Epidermal melanocyte (primary cell): ENCODE data around the gene SUGP2.
A peak's percentile ranks its signal among the peaks of the same experiment; 100 is the strongest.

Experiments used
- DNase-seq: peaks from one replicate; pipeline ENCODE4 v3.0.0; 2011; ENCODE audit warnings: low spot score; ENCODE audit not compliant: insufficient read length

The SUGP2 gene

DNA sequence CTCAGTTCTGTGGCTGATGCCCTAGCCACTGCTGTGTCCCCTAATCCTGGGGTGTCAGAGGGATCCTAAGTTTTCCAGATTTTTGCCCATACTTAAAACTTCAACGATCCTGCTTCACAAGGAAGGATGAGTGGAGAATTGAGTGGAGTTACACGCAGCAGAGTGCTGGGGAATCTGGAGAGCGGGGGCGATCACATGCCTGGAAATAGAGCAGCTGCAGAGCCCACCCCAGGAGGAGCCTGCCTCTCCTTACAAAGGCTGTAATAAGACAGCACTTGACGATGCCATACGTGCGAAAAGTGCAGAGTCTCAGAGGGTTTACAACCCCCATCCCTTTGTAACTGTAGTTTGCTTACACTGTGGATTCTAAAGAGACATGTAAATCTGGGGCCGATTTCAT lies 40.6 kb downstream of the SUGP2 start:
- no peak for DNase-seq

DNA sequence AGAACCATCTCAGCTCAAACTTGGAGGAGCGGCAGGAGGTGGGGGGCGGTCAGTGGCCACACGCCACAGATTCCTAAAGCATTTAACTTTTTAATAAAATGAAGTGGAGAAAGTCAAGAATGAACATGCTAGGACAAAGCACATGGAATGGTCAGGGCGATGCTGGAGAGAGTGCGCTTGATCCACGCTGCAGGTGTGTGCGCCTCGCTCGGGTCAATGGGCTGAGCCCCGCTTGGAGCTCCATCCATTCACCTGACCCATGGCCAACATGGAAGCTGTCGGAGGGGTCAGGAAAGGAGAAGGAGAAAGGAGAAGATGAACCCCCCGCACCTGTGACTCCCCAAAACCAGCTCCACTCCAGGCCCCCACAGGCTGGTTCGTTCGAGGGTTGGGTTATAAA lies 41.8 kb downstream of the SUGP2 start:
- no peak for DNase-seq

DNA sequence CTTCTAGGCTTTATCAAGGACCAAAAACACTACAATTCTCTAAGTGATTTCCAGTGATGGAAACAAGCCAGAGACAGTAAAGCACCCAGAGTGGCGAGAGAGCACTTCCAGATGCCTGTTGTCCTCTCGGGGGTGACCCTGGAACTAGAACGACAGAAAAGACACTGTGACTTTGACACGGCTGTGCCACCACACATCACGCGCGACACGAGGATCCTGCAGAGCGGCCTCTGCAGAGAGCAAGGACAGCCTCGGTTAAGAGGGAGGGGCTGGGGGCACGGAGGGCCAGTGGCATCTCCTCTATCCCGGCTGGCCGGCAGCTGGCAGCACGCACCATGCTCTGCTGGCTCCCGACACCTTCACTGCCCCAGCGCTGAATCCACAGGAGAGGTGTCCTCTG lies 42.3 kb downstream of the SUGP2 start:
- DNase-seq, result no peak

DNA sequence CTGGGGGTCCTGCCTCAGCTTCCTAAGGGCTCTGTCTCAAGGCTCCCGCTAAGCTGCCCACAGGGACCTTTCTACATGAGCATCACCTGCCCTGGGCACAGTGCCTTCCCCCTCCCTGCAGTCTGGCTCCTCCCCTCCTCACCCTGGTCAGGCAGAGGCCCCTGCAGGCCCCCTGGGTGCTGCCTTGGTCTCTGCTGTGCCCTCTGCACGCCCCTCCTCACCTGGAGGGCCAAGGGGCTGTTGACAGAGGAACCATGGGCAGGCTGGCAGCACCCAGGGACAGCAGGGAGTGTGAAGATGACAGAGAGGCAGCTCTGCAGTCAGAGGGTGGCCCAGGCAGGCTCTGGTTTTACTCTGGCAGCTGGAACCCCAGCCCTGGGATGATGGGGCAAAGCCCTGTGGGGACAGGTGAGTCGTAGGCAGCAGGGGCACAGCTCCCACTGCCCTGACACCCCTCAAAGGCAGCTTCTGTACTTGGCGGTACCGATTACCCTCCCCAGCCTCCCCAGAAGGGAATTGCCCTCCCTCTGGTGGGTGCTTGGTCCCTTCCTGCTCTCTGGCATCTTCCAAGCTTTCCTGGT lies 43.1 kb downstream of the SUGP2 start:
- DNase-seq, result no peak

DNA sequence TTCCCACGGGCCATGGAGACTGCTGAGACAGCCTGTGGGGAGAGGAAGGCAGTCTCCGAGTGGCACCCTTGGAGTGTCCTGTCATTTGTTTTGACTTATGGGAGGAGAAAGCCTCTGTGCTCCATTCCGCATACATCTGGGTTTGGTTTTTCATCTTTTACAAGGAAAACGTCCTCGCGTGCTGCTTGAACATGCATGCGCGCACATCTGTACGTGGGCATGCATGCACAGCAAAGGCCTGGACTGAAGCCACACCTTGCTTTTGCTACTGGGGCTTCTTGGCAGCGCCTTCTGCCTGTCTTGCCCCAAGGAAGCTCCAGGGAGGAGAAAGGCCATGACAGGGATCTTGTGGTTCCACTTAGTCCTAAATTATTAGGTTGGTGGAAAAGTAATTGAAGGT lies 44.0 kb downstream of the SUGP2 start:
- no peak for DNase-seq

DNA sequence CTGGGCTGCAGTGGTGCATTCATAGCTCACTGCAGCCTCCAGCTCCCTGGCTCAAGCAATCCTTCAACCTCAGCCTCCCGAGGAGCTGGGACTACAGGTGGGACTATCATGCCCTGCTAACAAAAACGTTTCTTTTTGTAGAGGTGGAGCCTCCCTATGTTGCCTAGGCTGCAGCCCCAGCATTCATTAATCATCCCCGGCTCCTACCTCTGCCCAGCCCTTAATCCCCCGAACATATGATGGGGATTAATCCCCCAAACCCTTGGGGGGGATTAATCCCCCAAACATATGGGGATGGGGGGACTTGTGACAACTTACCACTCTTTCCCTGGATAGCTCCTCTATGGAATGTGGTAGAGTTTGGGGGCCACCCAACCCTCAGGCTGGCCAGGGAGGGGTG lies 45.9 kb downstream of the SUGP2 start:
- DNase-seq, result no peak

DNA sequence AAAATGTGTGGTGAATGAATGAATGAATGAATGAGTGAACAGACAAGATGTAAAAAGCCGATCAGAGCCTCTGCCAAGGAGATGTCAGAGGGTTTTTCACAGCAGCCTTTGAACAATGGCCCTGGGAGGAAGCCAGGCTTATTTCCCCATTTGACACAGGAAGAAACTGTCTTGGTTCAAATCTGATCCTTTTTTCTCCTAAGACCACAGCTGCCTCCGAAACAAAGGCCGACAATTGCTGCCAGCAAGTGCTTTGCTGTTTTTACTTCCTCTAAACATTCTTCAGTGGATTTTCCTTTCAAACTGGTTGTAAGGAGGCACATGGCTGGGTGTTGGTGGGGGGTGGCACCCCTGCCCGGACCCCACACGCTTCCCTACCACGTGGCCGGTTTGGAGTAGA lies 48.1 kb downstream of the SUGP2 start:
- no peak for DNase-seq

DNA sequence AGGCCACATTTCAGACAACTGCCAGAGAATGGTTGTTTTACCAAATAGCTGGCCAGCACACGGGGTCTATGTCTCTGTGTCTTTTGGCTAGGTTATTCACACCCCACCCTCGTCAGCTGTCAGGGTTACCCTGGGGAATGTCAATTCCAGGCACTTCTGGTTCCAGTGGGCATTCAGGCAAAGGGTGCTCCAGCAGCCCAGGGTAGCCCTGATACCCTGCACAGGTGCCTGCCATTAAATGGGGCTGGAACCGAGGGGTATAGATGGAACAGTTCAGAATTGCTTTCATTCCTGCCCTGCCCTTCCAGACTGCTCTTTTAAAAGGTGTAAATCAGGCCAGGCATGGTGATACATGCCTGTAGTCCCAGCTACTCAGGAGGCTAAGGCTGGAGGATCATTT lies 49.1 kb downstream of the SUGP2 start:
- no peak for DNase-seq

DNA sequence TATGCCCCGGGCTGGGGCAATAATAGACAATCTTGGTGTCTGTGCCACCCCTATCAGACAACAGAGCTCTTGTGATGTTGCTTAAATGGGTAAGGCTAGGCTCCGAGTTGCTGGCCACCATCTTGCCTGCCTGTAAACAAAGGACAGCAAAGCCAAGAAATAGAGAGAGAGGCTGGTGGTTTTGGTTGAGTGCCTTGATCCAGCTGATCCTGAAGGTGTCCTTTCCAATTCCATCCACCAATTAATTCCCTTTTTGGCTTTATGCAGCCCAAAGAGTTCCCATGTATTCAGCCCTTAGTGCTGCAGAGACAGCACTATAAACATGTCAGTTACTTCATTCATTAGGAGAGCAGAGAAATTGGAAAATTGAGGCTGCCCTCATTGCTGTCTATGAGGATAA lies 50.6 kb downstream of the SUGP2 start:
- DNase-seq, result no peak

DNA sequence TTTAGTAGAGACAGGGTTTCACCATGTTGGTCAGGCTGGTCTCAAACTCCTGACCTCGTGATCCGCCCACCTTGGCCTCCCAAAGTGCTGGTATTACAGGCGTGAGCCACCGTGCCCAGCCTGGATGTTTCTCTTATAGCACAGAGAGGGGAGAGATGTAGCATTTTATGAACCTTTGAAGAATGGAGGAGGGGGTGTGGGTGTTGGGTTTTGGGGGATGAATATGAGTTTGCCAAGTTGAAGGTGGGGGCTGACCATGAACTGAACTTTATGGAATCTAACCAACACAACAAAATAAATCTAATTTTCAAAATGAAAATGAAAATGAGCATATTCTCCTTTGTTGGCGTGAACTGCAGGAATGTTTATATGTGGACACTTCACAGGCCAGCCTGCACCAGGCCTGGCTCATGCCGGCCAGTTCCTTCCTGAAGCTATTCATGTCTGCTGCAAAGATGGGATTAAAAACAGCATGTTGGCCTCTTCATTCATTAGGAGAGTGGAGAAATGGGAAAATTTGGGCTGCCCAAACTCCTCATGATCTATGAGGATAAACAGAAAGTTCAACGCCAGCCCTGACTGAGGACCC lies 52.8 kb downstream of the SUGP2 start:
- DNase-seq, result no peak

DNA sequence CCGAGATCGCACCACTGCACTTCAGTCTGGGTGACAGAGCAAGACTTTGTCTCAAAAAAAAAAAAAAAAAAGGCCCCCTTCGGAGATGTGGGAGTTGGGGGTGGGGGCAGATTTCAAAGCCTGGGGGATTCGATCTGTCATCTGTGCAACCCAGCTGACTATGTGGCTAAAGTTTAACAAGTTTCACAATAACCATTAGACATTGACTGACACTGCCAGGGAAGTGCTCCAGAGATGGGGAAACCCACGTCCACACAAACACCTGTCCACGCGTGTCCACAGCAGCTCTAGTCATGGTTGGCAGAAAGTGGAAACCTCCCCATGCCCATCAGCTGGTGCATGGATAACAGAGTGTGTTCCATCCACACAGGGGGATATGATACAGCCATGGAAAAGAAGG lies 54.7 kb downstream of the SUGP2 start:
- no peak for DNase-seq

DNA sequence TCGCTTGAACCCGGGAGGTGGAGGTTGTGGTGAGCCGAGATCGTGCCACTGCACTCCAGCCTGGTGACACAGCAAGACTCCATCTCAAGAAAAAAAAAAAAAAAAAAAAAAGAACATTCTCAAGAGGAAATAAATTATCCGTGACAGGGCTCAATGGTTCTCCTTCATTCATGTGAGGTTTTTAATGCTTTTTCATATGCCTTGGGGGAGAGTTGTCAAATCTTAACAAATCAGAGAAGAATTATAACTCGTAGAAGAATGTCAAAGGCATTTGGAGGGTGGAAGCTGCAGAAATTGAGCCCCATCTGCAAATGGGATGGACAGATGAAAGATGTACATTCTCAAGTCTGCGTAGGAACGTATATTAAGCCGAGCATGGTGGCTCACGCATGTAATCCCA lies 57.4 kb downstream of the SUGP2 start:
- peak; percentile 90 for DNase-seq

DNA sequence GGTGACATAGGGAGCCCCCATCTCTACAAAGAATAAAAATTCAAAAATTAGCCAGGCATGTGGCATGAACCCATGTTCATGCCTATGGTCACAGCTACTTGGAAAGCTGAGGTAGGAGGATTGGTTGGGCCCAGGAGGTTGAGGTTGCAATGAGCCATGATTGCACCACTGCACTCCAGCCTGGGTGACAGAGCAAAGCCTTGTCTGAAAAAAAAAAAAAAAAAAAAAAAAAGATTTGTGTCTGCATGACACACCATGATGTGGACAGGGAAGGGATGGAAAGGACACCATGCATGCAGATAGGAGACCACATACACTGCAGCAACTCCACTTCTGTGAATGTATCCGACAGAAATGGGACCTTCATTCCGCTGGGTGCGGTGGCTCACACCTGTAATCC lies 58.3 kb downstream of the SUGP2 start:
- DNase-seq, result no peak

DNA sequence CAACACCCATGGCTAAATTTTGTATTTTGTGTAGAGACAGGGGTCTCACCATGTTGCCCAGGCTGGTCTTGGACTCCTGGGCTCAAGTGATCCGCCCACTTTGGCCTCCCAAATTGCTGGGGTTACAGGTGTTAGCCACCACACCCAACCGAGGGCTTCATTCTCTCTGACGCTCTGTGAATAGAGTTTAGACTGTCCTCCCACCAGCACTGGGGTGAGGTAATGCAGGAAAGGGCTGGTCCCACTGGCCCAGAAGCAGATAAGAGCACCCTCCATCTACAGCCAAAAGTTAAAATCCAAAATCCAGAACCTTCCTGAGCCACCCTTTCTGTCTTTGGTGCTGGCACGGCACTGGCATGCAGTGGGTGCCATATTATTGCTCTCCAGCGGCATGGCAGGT lies 60.5 kb downstream of the SUGP2 start:
- no peak for DNase-seq

DNA sequence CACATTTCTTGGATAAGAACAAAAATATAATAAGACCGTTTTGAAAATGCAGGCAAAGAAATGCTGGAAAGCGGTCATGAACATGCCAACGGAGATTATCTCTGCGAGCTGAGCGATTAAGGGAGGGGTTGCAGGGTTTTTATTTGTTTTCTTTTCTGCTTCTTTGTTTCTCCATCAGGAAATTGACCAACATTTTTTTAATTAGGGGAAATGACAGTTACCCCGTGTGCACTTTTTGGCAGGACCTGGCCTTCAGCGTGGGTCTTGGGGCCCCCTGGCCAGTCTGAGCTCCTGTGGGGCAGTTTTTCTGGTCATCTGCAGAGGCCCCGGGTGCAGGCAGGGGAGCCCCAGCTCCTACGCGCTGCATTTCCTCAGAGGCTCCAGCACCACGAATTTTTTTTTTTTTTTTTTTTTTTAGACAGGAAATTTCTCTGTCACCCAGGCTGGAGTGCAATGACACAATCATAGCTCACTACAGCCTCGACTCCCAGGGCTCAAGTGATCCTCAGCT lies 61.0 kb downstream of the SUGP2 start:
- peak; percentile 12 for DNase-seq

DNA sequence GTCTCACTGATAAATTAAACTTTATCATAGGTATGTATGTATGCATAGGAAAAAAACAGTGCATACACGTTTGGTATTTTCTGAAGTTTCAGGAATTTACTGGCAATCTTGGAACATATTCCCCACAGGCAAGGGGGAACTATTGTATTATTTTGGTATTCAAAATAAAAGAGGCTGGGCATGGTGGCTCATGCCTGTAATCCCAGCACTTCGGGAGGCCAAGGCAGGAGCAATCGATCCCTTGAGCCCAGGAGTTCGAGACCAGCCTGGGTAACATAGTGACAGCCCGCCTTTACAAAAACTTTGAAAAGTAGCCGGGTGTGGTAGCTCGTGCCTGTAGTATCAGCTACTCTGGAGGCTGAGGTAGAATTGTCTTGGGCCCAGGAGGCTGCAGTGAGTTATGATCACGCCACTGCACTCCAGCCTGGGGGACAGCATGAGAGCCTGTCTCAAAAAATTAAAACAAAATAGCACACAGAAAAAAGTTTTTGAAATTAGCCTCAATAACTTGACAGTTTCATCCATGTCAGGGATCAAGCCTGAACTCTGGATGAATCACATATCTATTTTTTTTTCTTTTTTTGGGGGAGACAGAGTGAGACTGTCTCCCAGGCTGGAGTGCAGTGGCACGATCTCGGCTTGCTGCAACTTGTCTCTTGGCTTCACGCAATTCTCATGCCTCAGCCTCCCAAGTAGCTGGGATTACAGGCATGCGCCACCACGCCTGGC lies 63.2 kb downstream of the SUGP2 start:
- DNase-seq, result peak; percentile 14

DNA sequence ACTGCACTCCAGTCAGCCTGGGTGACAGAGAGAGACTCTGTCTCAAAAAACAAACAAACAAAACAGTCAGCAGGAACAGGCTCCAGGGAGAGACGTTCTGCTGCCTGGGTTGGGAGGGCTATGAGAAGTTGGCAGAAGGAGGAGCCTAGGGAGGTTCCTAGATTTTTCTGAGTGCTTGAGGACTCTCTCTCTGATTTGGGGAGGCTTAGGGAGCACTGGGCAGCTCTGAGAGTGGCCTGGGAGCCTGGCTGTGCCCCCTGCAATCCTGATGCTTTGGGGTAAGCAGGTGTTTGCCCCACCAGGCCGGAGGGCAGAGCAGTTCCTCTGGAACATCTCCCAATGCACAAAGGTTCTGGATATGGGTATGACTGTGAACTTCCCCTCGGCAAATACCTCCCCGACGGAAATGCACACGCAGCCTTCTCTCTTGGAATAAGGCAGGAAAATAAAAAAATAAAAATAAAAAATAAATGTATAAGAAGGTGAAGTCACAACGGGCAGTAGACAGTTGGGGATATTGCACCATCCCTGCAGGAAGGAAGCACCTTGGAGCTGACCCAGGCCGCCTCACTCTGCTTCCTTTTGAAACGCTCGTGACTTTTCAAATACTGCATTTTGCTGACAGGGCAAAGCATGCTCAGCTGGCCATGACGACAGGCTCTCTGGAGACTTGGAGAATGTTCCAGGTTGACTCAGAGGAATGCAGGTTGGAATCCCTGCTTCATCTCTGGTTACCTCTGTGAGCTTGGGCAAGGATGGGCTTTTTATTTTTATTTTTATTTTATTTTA lies 65.8 kb downstream of the SUGP2 start:
- peak; percentile 17 for DNase-seq

DNA sequence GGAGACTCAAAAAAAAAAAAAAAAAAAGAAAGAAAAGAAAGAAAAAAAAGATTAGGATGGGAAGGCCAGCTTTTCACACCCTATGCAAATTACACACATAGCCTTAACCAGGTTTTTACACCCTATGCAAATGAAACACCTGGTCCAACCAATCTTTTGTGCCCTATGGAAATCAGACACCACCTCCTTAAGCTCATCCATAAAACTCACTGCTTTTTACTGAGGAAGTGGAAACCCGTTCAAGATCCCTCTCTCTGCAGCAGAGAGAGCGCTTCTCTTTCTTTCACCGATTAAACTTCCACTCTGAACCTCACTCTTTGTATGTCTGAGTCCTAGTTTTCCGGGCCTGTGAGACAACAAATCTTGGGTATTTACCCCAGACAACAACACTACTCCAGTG lies 67.0 kb downstream of the SUGP2 start:
- DNase-seq, result peak; percentile 12

DNA sequence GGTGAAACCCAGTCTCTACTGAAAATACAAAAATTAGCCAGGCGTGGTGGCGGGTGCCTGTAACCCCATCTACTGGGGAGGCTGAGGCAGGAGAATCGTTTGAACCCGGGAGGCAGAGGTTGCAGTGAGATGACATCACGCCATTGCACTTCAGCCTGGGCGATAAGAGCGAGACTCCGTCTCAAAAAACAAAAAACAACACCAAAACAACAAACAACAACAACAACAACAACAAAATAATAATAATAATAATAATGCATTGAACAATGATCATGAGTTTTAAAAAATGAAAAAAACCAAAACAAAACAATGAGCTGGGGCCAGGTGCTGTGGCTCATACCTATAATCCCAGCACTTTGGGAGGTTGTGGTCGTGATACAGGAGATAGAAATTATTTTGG lies 69.2 kb downstream of the SUGP2 start:
- no peak for DNase-seq

DNA sequence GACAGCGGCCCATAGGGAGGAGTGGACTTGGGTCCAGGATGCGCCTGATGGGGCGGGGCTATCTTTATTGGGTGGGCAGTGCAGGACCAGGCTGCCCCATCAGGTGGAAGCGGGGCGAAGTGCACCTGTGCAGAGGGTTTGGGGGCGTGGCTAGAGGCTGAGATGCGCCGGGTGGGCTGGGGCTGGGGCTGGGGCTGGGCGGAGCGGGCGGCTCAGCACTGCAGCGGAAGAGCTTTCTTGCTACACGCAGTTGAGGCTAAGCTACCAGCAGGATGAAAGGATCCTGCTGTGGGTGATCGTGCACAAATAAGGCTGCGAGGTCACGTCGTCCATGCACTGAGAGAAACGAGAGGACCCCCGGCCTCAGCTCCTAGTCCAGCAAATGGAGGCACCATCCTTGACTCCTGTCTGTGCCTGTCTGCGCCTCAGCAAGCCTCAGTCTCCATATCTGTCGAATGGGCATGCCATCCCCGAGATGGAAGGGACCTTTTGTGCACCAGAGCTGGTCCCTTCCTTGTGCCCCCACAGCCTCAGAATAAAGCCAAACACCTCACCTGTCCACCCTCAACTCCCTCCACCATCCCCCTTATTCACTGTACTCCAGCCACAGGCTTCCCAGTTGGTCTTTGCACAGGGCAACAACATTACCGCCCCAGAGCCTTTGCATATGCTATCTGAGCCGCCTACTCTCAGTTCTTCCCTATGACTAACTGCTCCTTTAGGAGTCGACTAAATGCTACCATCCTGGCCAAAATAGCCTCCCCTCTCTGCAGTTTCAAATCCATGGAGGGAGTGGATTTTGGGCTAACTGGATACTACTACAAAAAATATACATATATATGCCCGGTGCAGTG lies 71.3 kb downstream of the SUGP2 start:
- peak; percentile 11 for DNase-seq

DNA sequence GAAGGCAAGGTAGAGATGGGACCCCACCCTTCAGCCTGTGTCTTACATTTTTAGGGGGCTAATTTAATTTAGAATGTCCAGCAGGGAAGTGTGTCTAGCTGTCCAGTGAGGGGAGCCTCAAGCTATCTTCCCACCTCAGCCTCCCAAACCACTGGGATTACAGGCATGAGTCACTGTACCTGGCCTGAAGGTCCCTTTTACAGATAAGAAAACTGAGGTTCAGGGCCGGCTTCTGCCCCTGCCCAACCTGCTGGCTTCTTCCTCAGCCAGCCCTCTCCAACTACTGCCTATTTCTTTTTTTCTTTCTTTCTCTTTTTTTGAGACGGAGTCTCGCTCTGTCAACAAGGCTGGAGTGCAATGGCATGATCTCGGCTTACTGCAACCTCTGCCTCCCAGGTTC lies 72.9 kb downstream of the SUGP2 start:
- no peak for DNase-seq
